SK-N-DZ (cell line): ENCODE measurements around the gene LRRC72.
"Not testable (repeated sequence)": the region's sequence is repeated elsewhere in the genome, so short reads cannot be mapped to it uniquely, and the experiment has no call there.

Source experiments
- DNase-seq: peaks from one replicate; pipeline ENCODE4 v3.0.0-alpha.2; 2015; ENCODE audit warnings: low spot score

The LRRC72 gene

GRCh38 chr7:16579216-16579615 lies 52.6 kb downstream of the LRRC72 start:
- DNase-seq = no peak

- DNase-seq = no peak
Measured at GRCh38 chr7:16581286-16581685, 54.7 kb downstream of the LRRC72 start.

- DNase-seq = no peak
Measured at GRCh38 chr7:16583834-16584233, 57.2 kb downstream of the LRRC72 start.

GRCh38 chr7:16585540-16585939 lies 58.9 kb downstream of the LRRC72 start:
- no peak for DNase-seq

GRCh38 chr7:16586081-16586874 lies 59.7 kb downstream of the LRRC72 start:
- DNase-seq = peak; percentile 51

GRCh38 chr7:16587129-16587528 lies 60.5 kb downstream of the LRRC72 start:
- no peak for DNase-seq

GRCh38 chr7:16587790-16588189 lies 61.2 kb downstream of the LRRC72 start:
- peak; percentile 85 for DNase-seq

GRCh38 chr7:16589881-16590280 lies 63.3 kb downstream of the LRRC72 start:
- DNase-seq = no peak

GRCh38 chr7:16590424-16590823 lies 63.8 kb downstream of the LRRC72 start:
- no peak for DNase-seq

- no peak for DNase-seq
Measured at GRCh38 chr7:16592395-16592794, 65.8 kb downstream of the LRRC72 start.

GRCh38 chr7:16594061-16594460 lies 67.4 kb downstream of the LRRC72 start:
- no peak for DNase-seq

GRCh38 chr7:16594676-16595075 lies 68.1 kb downstream of the LRRC72 start:
- DNase-seq = no peak

GRCh38 chr7:16595596-16595995 lies 69.0 kb downstream of the LRRC72 start:
- not testable (repeated sequence) for DNase-seq

GRCh38 chr7:16598015-16598414 lies 71.4 kb downstream of the LRRC72 start:
- DNase-seq = no peak

GRCh38 chr7:16599860-16600259 lies 73.2 kb downstream of the LRRC72 start:
- no peak for DNase-seq

- DNase-seq = no peak
Measured at GRCh38 chr7:16603633-16604032, 77.0 kb downstream of the LRRC72 start.

GRCh38 chr7:16604054-16604453 lies 77.4 kb downstream of the LRRC72 start:
- no peak for DNase-seq

GRCh38 chr7:16606704-16607103 lies 80.1 kb downstream of the LRRC72 start:
- DNase-seq = no peak

- DNase-seq = no peak
Measured at GRCh38 chr7:16609842-16610450, 83.3 kb downstream of the LRRC72 start.

- no peak for DNase-seq
Measured at GRCh38 chr7:16611711-16612110, 85.1 kb downstream of the LRRC72 start.

GRCh38 chr7:16615228-16615627 lies 88.6 kb downstream of the LRRC72 start:
- no peak for DNase-seq

- DNase-seq = no peak
Measured at GRCh38 chr7:16616122-16616521, 89.5 kb downstream of the LRRC72 start.

GRCh38 chr7:16616542-16616941 lies 89.9 kb downstream of the LRRC72 start:
- DNase-seq = no peak
